Measurements from ENCODE around the gene VGLL2. TPM values are rescaled to one million over a fixed set of nuclear protein-coding genes. Genes with fewer than 3 reads are reported as not detected.

The VGLL2 gene
- polyA plus RNA-seq, 1 donor: 0.25 TPM

- H3K27me3 ChIP-seq (ENCODE audit: control insufficient read depth, insufficient read depth, low read length): no peaks in the 10 kb centered on the region
- no peaks in the 10 kb centered on the region for H3K9me3 ChIP-seq (ENCODE audit: control insufficient read depth, low read depth, low read length)
- WGBS (ENCODE audit: insufficient coverage, low lambda C conversion rate): no CpG with 5 or more reads among the region's 3 CpGs
- H3K36me3 ChIP-seq (ENCODE audit: control insufficient read depth, insufficient read depth, low read length): no peaks in the 10 kb centered on the region
- no peaks in the 10 kb centered on the region for H3K4me1 ChIP-seq (ENCODE audit: control insufficient read depth, insufficient read depth, low read length)
- no peak overlapping the region for H3K27ac ChIP-seq (ENCODE audit: low read length)
- H3K4me3 ChIP-seq (ENCODE audit: low read length): no peak overlapping the region
- DNase-seq: no peak
These were observed 22.8 kb downstream of the VGLL2 start for GRCh38 chr6:117288083-117288715.

GRCh38 chr6:117290173-117290846 is 25.0 kb downstream of the VGLL2 start:
- no peaks in the 10 kb centered on the region for H3K4me1 ChIP-seq (ENCODE audit: control insufficient read depth, insufficient read depth, low read length)
- H3K36me3 ChIP-seq (ENCODE audit: control insufficient read depth, insufficient read depth, low read length): no peaks in the 10 kb centered on the region
- no peaks in the 10 kb centered on the region for H3K9me3 ChIP-seq (ENCODE audit: control insufficient read depth, low read depth, low read length)
- no peak overlapping the region for H3K27ac ChIP-seq (ENCODE audit: low read length)
- no peak for DNase-seq
- WGBS (ENCODE audit: insufficient coverage, low lambda C conversion rate): 63% methylated on average over 1 of the region's 3 CpGs
- H3K27me3 ChIP-seq (ENCODE audit: control insufficient read depth, insufficient read depth, low read length): no peaks in the 10 kb centered on the region
- H3K4me3 ChIP-seq (ENCODE audit: low read length): no peak overlapping the region

- DNase-seq: no peak
- Histone ChIP-seq H3K4me1 (ENCODE audit: control insufficient read depth, insufficient read depth, low read length) (no peaks in the 10 kb centered on the region), H3K27ac (ENCODE audit: low read length) (no peak overlapping the region), H3K4me3 (ENCODE audit: low read length) (no peak overlapping the region), H3K9me3 (ENCODE audit: control insufficient read depth, low read depth, low read length) (no peaks in the 10 kb centered on the region), H3K27me3 (ENCODE audit: control insufficient read depth, insufficient read depth, low read length) (no peaks in the 10 kb centered on the region), H3K36me3 (ENCODE audit: control insufficient read depth, insufficient read depth, low read length) (no peaks in the 10 kb centered on the region)
- no CpG with 5 or more reads among the region's 3 CpGs for WGBS (ENCODE audit: insufficient coverage, low lambda C conversion rate)
These were observed 33.6 kb downstream of the VGLL2 start for GRCh38 chr6:117298941-117299340.

- no peaks in the 10 kb centered on the region for H3K27me3 ChIP-seq (ENCODE audit: control insufficient read depth, insufficient read depth, low read length)
- no peak overlapping the region for H3K4me3 ChIP-seq (ENCODE audit: low read length)
- peaks cover 6% of the 10 kb centered on the region for H3K4me1 ChIP-seq (ENCODE audit: control insufficient read depth, insufficient read depth, low read length)
- no peak overlapping the region for H3K27ac ChIP-seq (ENCODE audit: low read length)
- H3K36me3 ChIP-seq (ENCODE audit: control insufficient read depth, insufficient read depth, low read length): no peaks in the 10 kb centered on the region
- DNase-seq: no peak
- no peaks in the 10 kb centered on the region for H3K9me3 ChIP-seq (ENCODE audit: control insufficient read depth, low read depth, low read length)
- WGBS (ENCODE audit: insufficient coverage, low lambda C conversion rate): 93% methylated on average over 2 of the region's 3 CpGs
These were observed 38.0 kb downstream of the VGLL2 start for GRCh38 chr6:117303323-117303722.

GRCh38 chr6:117304446-117304845 is 39.1 kb downstream of the VGLL2 start:
- H3K4me1 ChIP-seq (ENCODE audit: control insufficient read depth, insufficient read depth, low read length): peaks cover 6% of the 10 kb centered on the region
- H3K9me3 ChIP-seq (ENCODE audit: control insufficient read depth, low read depth, low read length): no peaks in the 10 kb centered on the region
- no peak overlapping the region for H3K27ac ChIP-seq (ENCODE audit: low read length)
- H3K36me3 ChIP-seq (ENCODE audit: control insufficient read depth, insufficient read depth, low read length): no peaks in the 10 kb centered on the region
- no peaks in the 10 kb centered on the region for H3K27me3 ChIP-seq (ENCODE audit: control insufficient read depth, insufficient read depth, low read length)
- H3K4me3 ChIP-seq (ENCODE audit: low read length): no peak overlapping the region
- 100% methylated on average over 2 of the region's 2 CpGs for WGBS (ENCODE audit: insufficient coverage, low lambda C conversion rate)
- DNase-seq: no peak

- Histone ChIP-seq H3K9me3 (ENCODE audit: control insufficient read depth, low read depth, low read length) (no peaks in the 10 kb centered on the region), H3K4me3 (ENCODE audit: low read length) (no peak overlapping the region), H3K27me3 (ENCODE audit: control insufficient read depth, insufficient read depth, low read length) (no peaks in the 10 kb centered on the region), H3K27ac (ENCODE audit: low read length) (no peak overlapping the region), H3K4me1 (ENCODE audit: control insufficient read depth, insufficient read depth, low read length) (peaks cover 6% of the 10 kb centered on the region), H3K36me3 (ENCODE audit: control insufficient read depth, insufficient read depth, low read length) (no peaks in the 10 kb centered on the region)
- peak; percentile 78 to 80 for DNase-seq
- no CpG with 5 or more reads among the region's 3 CpGs for WGBS (ENCODE audit: insufficient coverage, low lambda C conversion rate)
These were observed 41.0 kb downstream of the VGLL2 start for GRCh38 chr6:117306227-117306790.

- H3K4me1 ChIP-seq (ENCODE audit: control insufficient read depth, insufficient read depth, low read length): peaks cover 6% of the 10 kb centered on the region
- no peak overlapping the region for H3K4me3 ChIP-seq (ENCODE audit: low read length)
- WGBS (ENCODE audit: insufficient coverage, low lambda C conversion rate): no CpG with 5 or more reads among the region's 3 CpGs
- H3K27ac ChIP-seq (ENCODE audit: low read length): no peak overlapping the region
- no peaks in the 10 kb centered on the region for H3K27me3 ChIP-seq (ENCODE audit: control insufficient read depth, insufficient read depth, low read length)
- DNase-seq: no peak
- H3K9me3 ChIP-seq (ENCODE audit: control insufficient read depth, low read depth, low read length): no peaks in the 10 kb centered on the region
- no peaks in the 10 kb centered on the region for H3K36me3 ChIP-seq (ENCODE audit: control insufficient read depth, insufficient read depth, low read length)
These were observed 42.3 kb downstream of the VGLL2 start for GRCh38 chr6:117307655-117308054.

GRCh38 chr6:117309069-117309468 is 43.7 kb downstream of the VGLL2 start:
- no CpG with 5 or more reads among the region's 3 CpGs for WGBS (ENCODE audit: insufficient coverage, low lambda C conversion rate)
- H3K27ac ChIP-seq (ENCODE audit: low read length): no peak overlapping the region
- no peaks in the 10 kb centered on the region for H3K36me3 ChIP-seq (ENCODE audit: control insufficient read depth, insufficient read depth, low read length)
- no peak overlapping the region for H3K4me3 ChIP-seq (ENCODE audit: low read length)
- H3K9me3 ChIP-seq (ENCODE audit: control insufficient read depth, low read depth, low read length): no peaks in the 10 kb centered on the region
- H3K4me1 ChIP-seq (ENCODE audit: control insufficient read depth, insufficient read depth, low read length): peaks cover 6% of the 10 kb centered on the region
- no peak for DNase-seq
- no peaks in the 10 kb centered on the region for H3K27me3 ChIP-seq (ENCODE audit: control insufficient read depth, insufficient read depth, low read length)

GRCh38 chr6:117309611-117310010 is 44.3 kb downstream of the VGLL2 start:
- H3K36me3 ChIP-seq (ENCODE audit: control insufficient read depth, insufficient read depth, low read length): no peaks in the 10 kb centered on the region
- H3K4me1 ChIP-seq (ENCODE audit: control insufficient read depth, insufficient read depth, low read length): peaks cover 6% of the 10 kb centered on the region
- DNase-seq: no peak
- H3K4me3 ChIP-seq (ENCODE audit: low read length): no peak overlapping the region
- no peaks in the 10 kb centered on the region for H3K27me3 ChIP-seq (ENCODE audit: control insufficient read depth, insufficient read depth, low read length)
- no peaks in the 10 kb centered on the region for H3K9me3 ChIP-seq (ENCODE audit: control insufficient read depth, low read depth, low read length)
- no peak overlapping the region for H3K27ac ChIP-seq (ENCODE audit: low read length)

GRCh38 chr6:117311310-117311709 is 46.0 kb downstream of the VGLL2 start:
- Histone ChIP-seq H3K36me3 (ENCODE audit: control insufficient read depth, insufficient read depth, low read length) (no peaks in the 10 kb centered on the region), H3K27ac (ENCODE audit: low read length) (no peak overlapping the region), H3K4me1 (ENCODE audit: control insufficient read depth, insufficient read depth, low read length) (peaks cover 6% of the 10 kb centered on the region), H3K4me3 (ENCODE audit: low read length) (no peak overlapping the region), H3K27me3 (ENCODE audit: control insufficient read depth, insufficient read depth, low read length) (no peaks in the 10 kb centered on the region), H3K9me3 (ENCODE audit: control insufficient read depth, low read depth, low read length) (no peaks in the 10 kb centered on the region)
- no CpG with 5 or more reads among the region's 3 CpGs for WGBS (ENCODE audit: insufficient coverage, low lambda C conversion rate)
- DNase-seq: no peak

- no peak overlapping the region for H3K27ac ChIP-seq (ENCODE audit: low read length)
- H3K4me3 ChIP-seq (ENCODE audit: low read length): no peak overlapping the region
- H3K36me3 ChIP-seq (ENCODE audit: control insufficient read depth, insufficient read depth, low read length): no peaks in the 10 kb centered on the region
- no peaks in the 10 kb centered on the region for H3K27me3 ChIP-seq (ENCODE audit: control insufficient read depth, insufficient read depth, low read length)
- H3K4me1 ChIP-seq (ENCODE audit: control insufficient read depth, insufficient read depth, low read length): peaks cover 4% of the 10 kb centered on the region
- 100% methylated on average over 1 of the region's 1 CpG for WGBS (ENCODE audit: insufficient coverage, low lambda C conversion rate)
- DNase-seq: no peak
- H3K9me3 ChIP-seq (ENCODE audit: control insufficient read depth, low read depth, low read length): no peaks in the 10 kb centered on the region
These were observed 46.4 kb downstream of the VGLL2 start for GRCh38 chr6:117311726-117312125.

All from large intestine (tissue), 3 donors.